Measurements from ENCODE around the gene ITIH2. TPM values are rescaled to one million over a fixed set of nuclear protein-coding genes. Genes with fewer than 3 reads are reported as not detected.
A peak's percentile ranks its signal among the peaks of the same experiment; 100 is the strongest.
"Not testable (repeated sequence)": the region's sequence is repeated elsewhere in the genome, so short reads cannot be mapped to it uniquely, and the experiment has no call there.

The ITIH2 gene
- total RNA-seq, 1 donor, result not detected

- no peaks in the 10 kb centered on the region for H3K9me3 ChIP-seq (ENCODE audit: low read depth, low read length)
Measured at GRCh38 chr10:7722927-7723529, 19.9 kb downstream of the ITIH2 start.

GRCh38 chr10:7734821-7735220, 31.7 kb downstream of the ITIH2 start:
- Histone ChIP-seq H3K27me3 (ENCODE audit: insufficient read depth, low read length) (no peaks in the 10 kb centered on the region), H3K4me1 (ENCODE audit: insufficient read depth, low read length) (no peaks in the 10 kb centered on the region), H3K36me3 (ENCODE audit: insufficient read depth, low read length) (no peaks in the 10 kb centered on the region), H3K4me3 (ENCODE audit: insufficient read depth, low read length) (no peak overlapping the region), H3K4me2 (ENCODE audit: insufficient read depth, low read length) (no peak overlapping the region), H3K27ac (ENCODE audit: low read depth, low read length) (no peak overlapping the region), H4K20me1 (ENCODE audit: insufficient read depth, low read length) (no peaks in the 10 kb centered on the region), H2AFZ (ENCODE audit: low read length) (no peak overlapping the region), H3K9me3 (ENCODE audit: low read depth, low read length) (no peaks in the 10 kb centered on the region), H3K79me2 (ENCODE audit: insufficient read depth, low read length) (no peaks in the 10 kb centered on the region)
- no peak for TF ChIP-seq CTCF (IDR thresholded peaks at IDR 0.05; ENCODE audit: extremely low read depth, low read depth, low read length)
- DNase-seq (ENCODE audit: insufficient read length, low spot score, missing footprints), result no peak

More at GRCh38 chr10:7722927-7723529, 19.9 kb downstream of the ITIH2 start:
- Histone ChIP-seq H4K20me1 (ENCODE audit: insufficient read depth, low read length) (no peaks in the 10 kb centered on the region), H3K27me3 (ENCODE audit: insufficient read depth, low read length) (no peaks in the 10 kb centered on the region), H3K79me2 (ENCODE audit: insufficient read depth, low read length) (no peaks in the 10 kb centered on the region), H2AFZ (ENCODE audit: low read length) (no peak overlapping the region), H3K4me2 (ENCODE audit: insufficient read depth, low read length) (no peak overlapping the region), H3K4me3 (ENCODE audit: insufficient read depth, low read length) (no peak overlapping the region), H3K36me3 (ENCODE audit: insufficient read depth, low read length) (no peaks in the 10 kb centered on the region), H3K4me1 (ENCODE audit: insufficient read depth, low read length) (no peaks in the 10 kb centered on the region), H3K27ac (ENCODE audit: low read depth, low read length) (no peak overlapping the region)
- DNase-seq (ENCODE audit: insufficient read length, low spot score, missing footprints), result peak; percentile 61
- no peak for TF ChIP-seq CTCF (IDR thresholded peaks at IDR 0.05; ENCODE audit: extremely low read depth, low read depth, low read length)

- Histone ChIP-seq H3K4me1 (ENCODE audit: insufficient read depth, low read length) (no peaks in the 10 kb centered on the region), H3K4me2 (ENCODE audit: insufficient read depth, low read length) (no peak overlapping the region), H3K79me2 (ENCODE audit: insufficient read depth, low read length) (no peaks in the 10 kb centered on the region), H3K27me3 (ENCODE audit: insufficient read depth, low read length) (no peaks in the 10 kb centered on the region), H4K20me1 (ENCODE audit: insufficient read depth, low read length) (no peaks in the 10 kb centered on the region), H3K4me3 (ENCODE audit: insufficient read depth, low read length) (no peak overlapping the region), H2AFZ (ENCODE audit: low read length) (no peak overlapping the region), H3K27ac (ENCODE audit: low read depth, low read length) (no peak overlapping the region), H3K9me3 (ENCODE audit: low read depth, low read length) (no peaks in the 10 kb centered on the region), H3K36me3 (ENCODE audit: insufficient read depth, low read length) (no peaks in the 10 kb centered on the region)
- TF ChIP-seq CTCF (IDR thresholded peaks at IDR 0.05; ENCODE audit: extremely low read depth, low read depth, low read length), result no peak
- DNase-seq (ENCODE audit: insufficient read length, low spot score, missing footprints), result no peak
Measured at GRCh38 chr10:7738536-7739407, 35.7 kb downstream of the ITIH2 start.

- no peaks in the 10 kb centered on the region for H3K4me1 ChIP-seq (ENCODE audit: insufficient read depth, low read length)
- no peaks in the 10 kb centered on the region for H3K9me3 ChIP-seq (ENCODE audit: low read depth, low read length)
- no peaks in the 10 kb centered on the region for H3K27me3 ChIP-seq (ENCODE audit: insufficient read depth, low read length)
- H2AFZ ChIP-seq (ENCODE audit: low read length), result no peak overlapping the region
- no peak overlapping the region for H3K27ac ChIP-seq (ENCODE audit: low read depth, low read length)
- no peak overlapping the region for H3K4me2 ChIP-seq (ENCODE audit: insufficient read depth, low read length)
- no peak for TF ChIP-seq CTCF (IDR thresholded peaks at IDR 0.05; ENCODE audit: extremely low read depth, low read depth, low read length)
- no peaks in the 10 kb centered on the region for H3K79me2 ChIP-seq (ENCODE audit: insufficient read depth, low read length)
- DNase-seq (ENCODE audit: insufficient read length, low spot score, missing footprints), result no peak
- H4K20me1 ChIP-seq (ENCODE audit: insufficient read depth, low read length), result no peaks in the 10 kb centered on the region
- H3K4me3 ChIP-seq (ENCODE audit: insufficient read depth, low read length), result no peak overlapping the region
- no peaks in the 10 kb centered on the region for H3K36me3 ChIP-seq (ENCODE audit: insufficient read depth, low read length)
Measured at GRCh38 chr10:7744307-7744706, 41.2 kb downstream of the ITIH2 start.

GRCh38 chr10:7748637-7749036, 45.5 kb downstream of the ITIH2 start:
- not testable (repeated sequence) for DNase-seq (ENCODE audit: insufficient read length, low spot score, missing footprints); H2AFZ ChIP-seq (ENCODE audit: low read length); H3K4me2 ChIP-seq (ENCODE audit: insufficient read depth, low read length); H3K27me3 ChIP-seq (ENCODE audit: insufficient read depth, low read length); H3K4me1 ChIP-seq (ENCODE audit: insufficient read depth, low read length); H4K20me1 ChIP-seq (ENCODE audit: insufficient read depth, low read length); H3K9me3 ChIP-seq (ENCODE audit: low read depth, low read length); H3K4me3 ChIP-seq (ENCODE audit: insufficient read depth, low read length); H3K27ac ChIP-seq (ENCODE audit: low read depth, low read length); H3K79me2 ChIP-seq (ENCODE audit: insufficient read depth, low read length)
- peaks cover 15% of the 10 kb centered on the region for H3K36me3 ChIP-seq (ENCODE audit: insufficient read depth, low read length)

Measured in osteoblast (primary cell).